HepG2 (cell line): ENCODE measurements around the gene PHRF1. TPM values are rescaled to one million over a fixed set of nuclear protein-coding genes. Genes with fewer than 3 reads are reported as not detected.

ENCODE experiments used
- ATAC-seq: fragments of 200-7000 bp; cut with Tn5 transposase; 3 replicates; pipeline ENCODE4 v1.9.1; 2020; ENCODE audit warnings: mild to moderate bottlenecking, moderate library complexity
- BruUV-seq: library from RNA; stranded (reverse); fragments of 400-500 nt; replicated peaks from 2 replicates; lab custom pipeline; 2021; lab: Mats Ljungman, UMichigan
- CTCF ChIA-PET: fragments of 300-600 bp; formaldehyde crosslinking; extraction: SDS; loops from one replicate; lab custom pipeline; 2021; ENCODE audit warnings: low total read pairs, inconsistent platforms, low intra/inter-chr PET ratio; lab: Yijun Ruan, JAX
- POLR2A ChIA-PET: fragments of 350-600 bp; sonication (Branson Sonifier 250); formaldehyde crosslinking; loops from one replicate; lab custom pipeline; 2020; ENCODE audit warnings: antibody characterized with exemption, inconsistent platforms; lab: Yijun Ruan, JAX
- DNase-seq: peaks from one replicate; pipeline ENCODE4 v3.0.0-alpha.2; 2015; ENCODE audit warnings: low spot score
- FAIRE-seq: peaks from 3 replicates; lab custom pipeline; 2011; peaks lifted over from hg19 to GRCh38; lab: Jason Lieb, UNC
- H2AFZ ChIP-seq: one replicate; pipeline ENCODE4 v1.6.1; 2011; ENCODE audit warnings: low read length, inconsistent platforms
- H3K27ac ChIP-seq: fragments of 300-600 bp; 3 replicates; pipeline ENCODE4 v1.8.0; 2011; ENCODE audit warnings: mixed run types, mild to moderate bottlenecking, mixed read lengths, low read length, inconsistent platforms; ENCODE audit not compliant: insufficient read depth; ENCODE audit errors: extremely low read length
- H3K27me3 ChIP-seq, 2 experiments: fragments of 200-600 bp in 1 of 2; 2 replicates in 1 of 2; 3 replicates in 1 of 2; pipeline versions ENCODE4 v1.6.0 to v1.8.0; 2011; ENCODE audit warnings: low read length in 2 of 2, mild to moderate bottlenecking in 2 of 2, moderate library complexity in 2 of 2, inconsistent platforms in 1 of 2; ENCODE audit not compliant: insufficient read depth in 2 of 2, control insufficient read depth in 1 of 2
- H3K36me3 ChIP-seq, 2 experiments: fragments of 200-600 bp in 1 of 2; replicated peaks in 1 of 2; 2 replicates in 1 of 2; 3 replicates in 1 of 2; pipeline versions ENCODE4 v1.5.1 to v1.8.0; 2011; ENCODE audit warnings: low read length in 2 of 2, inconsistent platforms in 1 of 2; ENCODE audit not compliant: insufficient read depth in 2 of 2, control insufficient read depth in 1 of 2
- H3K4me1 ChIP-seq: 2 replicates; pipeline ENCODE4 v1.5.1; 2012; ENCODE audit warnings: low read length, inconsistent platforms; ENCODE audit not compliant: insufficient read depth
- H3K4me2 ChIP-seq: 2 replicates; pipeline ENCODE4 v1.6.0; 2011; ENCODE audit warnings: low read depth, low read length, inconsistent platforms
- H3K4me3 ChIP-seq, 3 experiments: fragments of 200-600 bp in 1 of 3; sonication (generic), shearing (Covaris generic) in 1 of 3; replicated peaks in 1 of 3; 2 replicates each; pipeline ENCODE4 v1.5.1; 2011 to 2016; ENCODE audit warnings: low read length in 3 of 3, inconsistent platforms in 2 of 3, low read depth in 2 of 3, mild to moderate bottlenecking in 2 of 3, control low read depth in 1 of 3, mixed read lengths in 1 of 3; ENCODE audit not compliant: insufficient read depth in 1 of 3
- H3K79me2 ChIP-seq: one replicate; pipeline ENCODE4 v1.6.1; 2011; ENCODE audit warnings: low read length, inconsistent platforms; ENCODE audit not compliant: insufficient read depth
- H3K9ac ChIP-seq: 2 replicates; pipeline ENCODE4 v1.6.0; 2011; ENCODE audit warnings: mild to moderate bottlenecking, low read depth, low read length, inconsistent platforms; ENCODE audit not compliant: insufficient read depth
- H3K9me3 ChIP-seq: 2 replicates; pipeline ENCODE4 v1.5.1; 2012; ENCODE audit warnings: mild to moderate bottlenecking, low read length
- H4K20me1 ChIP-seq: 2 replicates; pipeline ENCODE4 v1.6.0; 2011; ENCODE audit warnings: inconsistent platforms, mild to moderate bottlenecking, low read length, moderate library complexity; ENCODE audit not compliant: insufficient read depth
- DNMT3B ChIP-seq: conservative IDR thresholded peaks from 2 replicates; pipeline ENCODE4 v1.6.1; 2016; ENCODE audit warnings: missing biosample characterization, control low read depth
- E2F5 ChIP-seq: sonication (generic); formaldehyde crosslinking; conservative IDR thresholded peaks from 2 replicates; pipeline ENCODE4 v1.4.0; 2020; ENCODE audit warnings: missing genetic modification reagents
- HBP1 ChIP-seq: IDR thresholded peaks from 2 replicates; pipeline ENCODE4 v1.6.1; 2016; ENCODE audit warnings: low read depth, control low read depth
- KLF11 ChIP-seq: IDR thresholded peaks from 2 replicates; pipeline ENCODE4 v1.6.1; 2016; ENCODE audit warnings: missing compliant biosample characterization
- MEIS2 ChIP-seq: sonication (generic); formaldehyde crosslinking; IDR thresholded peaks from 2 replicates; pipeline ENCODE4 v1.9.0; 2021; ENCODE audit warnings: mild to moderate bottlenecking, missing genetic modification reagents
- ZMYM3 ChIP-seq: sonication (generic); formaldehyde crosslinking; IDR thresholded peaks from 2 replicates; pipeline ENCODE4 v1.5.1; 2020; ENCODE audit warnings: mild to moderate bottlenecking, missing genetic modification reagents
- ZNF572 ChIP-seq: sonication (generic); formaldehyde crosslinking; IDR thresholded peaks from 2 replicates; pipeline ENCODE4 v1.5.1; 2020; ENCODE audit warnings: mild to moderate bottlenecking, missing genetic modification reagents
- ZNF609 ChIP-seq: sonication (generic); formaldehyde crosslinking; IDR thresholded peaks from 2 replicates; pipeline ENCODE4 v1.4.0; 2020; ENCODE audit warnings: mild to moderate bottlenecking, missing genetic modification reagents, borderline replicate concordance
- ZNF782 ChIP-seq: sonication (generic); formaldehyde crosslinking; IDR thresholded peaks from 2 replicates; pipeline ENCODE4 v1.4.0; 2020; ENCODE audit warnings: missing genetic modification reagents, mild to moderate bottlenecking, borderline replicate concordance
- ZSCAN31 ChIP-seq: sonication (generic); formaldehyde crosslinking; IDR thresholded peaks from 2 replicates; pipeline ENCODE4 v1.5.0; 2020; ENCODE audit warnings: low read depth, mild to moderate bottlenecking, missing genetic modification reagents
- WGBS: methylation state at CpG from one replicate; pipeline ENCODE4 v1.1.6; 2017; ENCODE audit warnings: low lambda C conversion rate; 5-methylcytosine and 5-hydroxymethylcytosine counted together
- in situ Hi-C: cut with HindIII; loops from 2 replicates; pipeline ENCODE4 v1.10.0; 2017; ENCODE audit warnings: low pct_unique_long_range_greater_than_20kb; ENCODE audit not compliant: extremely low pct_ligation_motif_present
- intact Hi-C: fragments of 100-400 bp; cut with micrococcal nuclease; formaldehyde crosslinking; loops from one replicate; pipeline ENCODE4 v1.10.0; 2022; ENCODE audit not compliant: unreplicated experiment
- polyA plus RNA-seq, 8 experiments: library from polyadenylated mRNA; depleted of rRNA in 3 of 8; stranded (reverse) in 7 of 8; unstranded in 1 of 8; fragments of >200 nt; fragmentation: Illumina TruSeq in 4 of 8; extraction: Trizol in 4 of 8; gene quantifications; 2 replicates each; pipeline versions ENCODE4 v1.2.1 to v1.2.3, GENCODE V29; 2011 to 2016; ENCODE audit warnings: low read depth in 4 of 8, missing spikeins in 1 of 8, mixed read lengths in 1 of 8; ENCODE audit not compliant: insufficient read depth in 1 of 8
- total RNA-seq, 5 experiments: library from RNA; depleted of rRNA; stranded (reverse); fragments of >200 nt; fragmentation: Illumina TruSeq; extraction: Trizol; gene quantifications; 2 replicates each; pipeline ENCODE4 v1.2.3, GENCODE V29; 2016; ENCODE audit warnings: low read depth in 1 of 5
- TF ChIP-seq, protein P1 (sequence below): sonication (generic); formaldehyde crosslinking; IDR thresholded peaks from 2 replicates; pipeline ENCODE4 v1.5.0; 2020; ENCODE audit warnings: missing genetic modification reagents

PHRF1 gene
- total and polyA plus RNA-seq, 2 of the 13 experiments (the other 11 are each of a cell fraction or from before 2014, with no cell fraction given) = 8.2 to 16.7 TPM

DNA sequence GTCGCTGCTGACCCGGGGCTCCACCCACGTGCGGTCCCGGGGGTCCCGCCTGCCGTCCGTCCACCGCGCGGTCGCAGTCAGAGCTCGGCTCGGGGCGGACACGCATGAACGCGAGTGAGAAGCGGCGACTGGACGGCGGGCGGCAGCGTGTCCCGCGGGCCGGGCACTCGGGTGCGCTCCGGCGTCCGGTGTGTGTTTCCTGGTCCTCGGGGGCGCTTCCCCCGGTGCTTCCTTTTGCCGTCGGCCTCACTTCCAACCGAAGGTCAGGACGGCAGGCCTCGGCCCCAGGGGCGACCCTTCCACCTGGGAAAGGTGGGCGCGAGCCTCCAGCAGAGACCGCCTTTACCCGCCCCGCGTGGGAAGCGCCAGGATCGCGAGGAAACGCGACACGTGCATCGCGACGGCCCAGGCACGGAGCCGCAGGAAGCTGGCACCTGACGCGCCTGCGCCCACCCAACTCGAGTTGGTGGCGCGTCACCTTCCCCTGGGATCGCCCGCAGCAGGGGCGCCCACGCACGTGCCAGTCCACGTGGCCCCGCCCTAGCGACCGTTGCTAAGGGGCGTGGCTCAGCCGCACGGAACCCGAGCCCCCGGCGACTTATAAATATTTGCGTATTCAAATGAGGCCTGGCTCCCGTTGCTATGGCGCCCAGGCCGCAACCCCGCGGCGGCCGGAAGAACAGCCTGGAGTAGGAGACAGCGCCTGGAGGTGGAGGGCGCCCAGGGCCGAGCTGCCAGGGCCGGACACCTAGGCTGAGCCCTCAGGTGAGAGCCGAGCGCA is 39.2 kb upstream of the PHRF1 start, which contains the start of gene LRRC56 (continued):
- TF ChIP-seq ZNF609 (CRISPR knock-in tag) = no peak
- no peak for TF ChIP-seq ZMYM3 (CRISPR knock-in tag)
- TF ChIP-seq KLF11 (CRISPR knock-in tag) = no peak

- in situ Hi-C loops (no loop called here), intact Hi-C loops (no loop called here)
- peaks cover 4 to 9% of the 10 kb centered on the region in 2 experiments; a peak in 3 of 5 replicates for H3K36me3 ChIP-seq
- POLR2A ChIA-PET = interaction anchor here (1.2 kb wide), 1 partner anchor 11 kb away, joined by 3 read pairs; no protein-coding TSS in a partner anchor
- H2AFZ ChIP-seq = no peak overlapping the region
- WGBS = 56% methylated on average over 4 of the region's 19 CpGs
- FAIRE-seq (no peak), DNase-seq (no peak), ATAC-seq (no peak)
- peak overlapping the region in 2 of 3 experiments; percentile 14 to 39; a peak in 2 of 6 replicates for H3K4me3 ChIP-seq
- no peaks in the 10 kb centered on the region; the same call in 1 of the 2 replicates for H4K20me1 ChIP-seq
- peaks cover 4% of the 10 kb centered on the region for H3K79me2 ChIP-seq
- peaks cover 5 to 20% of the 10 kb centered on the region in 2 experiments; a peak in 4 of 5 replicates for H3K27me3 ChIP-seq
- CTCF ChIA-PET = no interaction called here
- no peak overlapping the region for H3K9ac ChIP-seq
- BruUV-seq = no TSS peak
- no peaks in the 10 kb centered on the region for H3K9me3 ChIP-seq
- H3K27ac ChIP-seq = no peak overlapping the region
- H3K4me1 ChIP-seq = peaks cover 67% of the 10 kb centered on the region
- H3K4me2 ChIP-seq = peak overlapping the region; percentile 68
- TF ChIP-seq MEIS2 (CRISPR knock-in tag) (no peak), E2F5 (CRISPR knock-in tag) (no peak), ZSCAN31 (no peak), ZNF782 (CRISPR knock-in tag) (no peak), ZNF572 (CRISPR knock-in tag) (0 out of 2 replicates have a peak, but pooled peaks have one; percentile 4), HBP1 (0 out of 2 replicates have a peak, but pooled peaks have one; percentile 29), DNMT3B (no peak)
- TF ChIP-seq, protein P1, sequence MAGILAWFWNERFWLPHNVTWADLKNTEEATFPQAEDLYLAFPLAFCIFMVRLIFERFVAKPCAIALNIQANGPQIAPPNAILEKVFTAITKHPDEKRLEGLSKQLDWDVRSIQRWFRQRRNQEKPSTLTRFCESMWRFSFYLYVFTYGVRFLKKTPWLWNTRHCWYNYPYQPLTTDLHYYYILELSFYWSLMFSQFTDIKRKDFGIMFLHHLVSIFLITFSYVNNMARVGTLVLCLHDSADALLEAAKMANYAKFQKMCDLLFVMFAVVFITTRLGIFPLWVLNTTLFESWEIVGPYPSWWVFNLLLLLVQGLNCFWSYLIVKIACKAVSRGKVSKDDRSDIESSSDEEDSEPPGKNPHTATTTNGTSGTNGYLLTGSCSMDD = no peak
These were observed 38.4 kb upstream of the PHRF1 start for GRCh38 chr11:537622-538430.
